SU-DHL-6 (cell line): ENCODE measurements around the gene PALLD.

Experiments
- EZH2phosphoT487 ChIP-seq: fragments of 200-600 bp; sonication (generic), shearing (Covaris generic); conservative IDR thresholded peaks from 2 replicates; pipeline ENCODE4 v1.6.1; 2018; ENCODE audit warnings: mild to moderate bottlenecking, antibody characterized with exemption, low read length, moderate library complexity, mixed read lengths
- TF ChIP-seq, protein P1 (sequence below): fragments of 200-600 bp; sonication (generic); IDR thresholded peaks from one replicate; pipeline ENCODE4 v1.5.1; 2017; ENCODE audit warnings: antibody characterized with exemption, mild to moderate bottlenecking, low read length, moderate library complexity; ENCODE audit not compliant: insufficient read depth, poor library complexity, severe bottlenecking

GRCh38 chr4:168453146-168453545, 43.7 kb upstream of the PALLD start:
- TF ChIP-seq, protein P1, sequence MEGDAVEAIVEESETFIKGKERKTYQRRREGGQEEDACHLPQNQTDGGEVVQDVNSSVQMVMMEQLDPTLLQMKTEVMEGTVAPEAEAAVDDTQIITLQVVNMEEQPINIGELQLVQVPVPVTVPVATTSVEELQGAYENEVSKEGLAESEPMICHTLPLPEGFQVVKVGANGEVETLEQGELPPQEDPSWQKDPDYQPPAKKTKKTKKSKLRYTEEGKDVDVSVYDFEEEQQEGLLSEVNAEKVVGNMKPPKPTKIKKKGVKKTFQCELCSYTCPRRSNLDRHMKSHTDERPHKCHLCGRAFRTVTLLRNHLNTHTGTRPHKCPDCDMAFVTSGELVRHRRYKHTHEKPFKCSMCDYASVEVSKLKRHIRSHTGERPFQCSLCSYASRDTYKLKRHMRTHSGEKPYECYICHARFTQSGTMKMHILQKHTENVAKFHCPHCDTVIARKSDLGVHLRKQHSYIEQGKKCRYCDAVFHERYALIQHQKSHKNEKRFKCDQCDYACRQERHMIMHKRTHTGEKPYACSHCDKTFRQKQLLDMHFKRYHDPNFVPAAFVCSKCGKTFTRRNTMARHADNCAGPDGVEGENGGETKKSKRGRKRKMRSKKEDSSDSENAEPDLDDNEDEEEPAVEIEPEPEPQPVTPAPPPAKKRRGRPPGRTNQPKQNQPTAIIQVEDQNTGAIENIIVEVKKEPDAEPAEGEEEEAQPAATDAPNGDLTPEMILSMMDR: no peak
- TF ChIP-seq EZH2phosphoT487: no peak
